Activated naive CD4-positive, alpha-beta T cell treated with anti-CD3 and anti-CD28 coated beads, Interleukin-2, amount 50 U/mL, for 24 hours (primary cell): ENCODE measurements around the gene TERB1.

Experiments used
- H3K27ac Mint-ChIP-seq: one replicate; pipeline ENCODE4 v1.8.0; 2021; ENCODE audit warnings: mild to moderate bottlenecking, mixed read lengths
- H3K27me3 Mint-ChIP-seq: one replicate; pipeline ENCODE4 v1.8.0; 2021; ENCODE audit warnings: mixed read lengths
- H3K36me3 Mint-ChIP-seq: one replicate; pipeline ENCODE4 v1.8.0; 2021; ENCODE audit warnings: mixed read lengths
- H3K4me1 Mint-ChIP-seq: one replicate; pipeline ENCODE4 v1.8.0; 2021; ENCODE audit warnings: mixed read lengths
- H3K4me3 Mint-ChIP-seq: one replicate; pipeline ENCODE4 v1.8.0; 2021; ENCODE audit warnings: mild to moderate bottlenecking, mixed read lengths
- H3K9me3 Mint-ChIP-seq: one replicate; pipeline ENCODE4 v1.8.0; 2021; ENCODE audit warnings: mixed read lengths

Gene TERB1

GRCh38 chr16:66741169-66741900 is 60.0 kb downstream of the TERB1 start:
- Mint-ChIP-seq H3K4me1 (peaks cover 29% of the 10 kb centered on the region), H3K4me3 (no peak overlapping the region), H3K27ac (peak overlapping the region; percentile 62), H3K36me3 (peaks cover 10% of the 10 kb centered on the region), H3K9me3 (no peaks in the 10 kb centered on the region), H3K27me3 (no peaks in the 10 kb centered on the region)

- Mint-ChIP-seq H3K9me3 (no peaks in the 10 kb centered on the region), H3K4me1 (peaks cover 25% of the 10 kb centered on the region), H3K36me3 (peaks cover 7% of the 10 kb centered on the region), H3K27ac (peak overlapping the region; percentile 23), H3K4me3 (no peak overlapping the region), H3K27me3 (no peaks in the 10 kb centered on the region)
These were observed 60.9 kb downstream of the TERB1 start for GRCh38 chr16:66740533-66740932.

DNA sequence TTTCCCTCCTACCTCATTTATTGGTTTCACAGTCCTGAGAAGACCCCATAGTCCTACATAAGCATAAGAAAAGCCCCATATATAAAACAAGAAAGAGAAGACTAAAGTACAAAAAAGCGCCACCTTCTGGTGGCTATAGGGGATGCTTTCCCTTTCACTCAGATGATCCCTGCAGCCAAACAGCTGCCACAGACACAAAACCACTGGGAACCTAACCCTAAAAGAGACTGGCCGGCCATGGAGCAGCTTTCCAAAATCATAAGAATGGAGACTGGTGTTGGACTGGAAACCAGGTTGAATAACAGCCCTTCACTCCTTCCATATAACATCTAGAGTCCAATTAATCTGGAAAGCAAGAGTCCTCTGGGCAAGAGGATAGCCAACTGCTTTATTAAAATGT is 61.4 kb downstream of the TERB1 start:
- H3K36me3 Mint-ChIP-seq, result peaks cover 7% of the 10 kb centered on the region
- H3K27me3 Mint-ChIP-seq, result no peaks in the 10 kb centered on the region
- H3K27ac Mint-ChIP-seq, result peak overlapping the region; percentile 8
- no peaks in the 10 kb centered on the region for H3K9me3 Mint-ChIP-seq
- no peak overlapping the region for H3K4me3 Mint-ChIP-seq
- peaks cover 25% of the 10 kb centered on the region for H3K4me1 Mint-ChIP-seq

DNA sequence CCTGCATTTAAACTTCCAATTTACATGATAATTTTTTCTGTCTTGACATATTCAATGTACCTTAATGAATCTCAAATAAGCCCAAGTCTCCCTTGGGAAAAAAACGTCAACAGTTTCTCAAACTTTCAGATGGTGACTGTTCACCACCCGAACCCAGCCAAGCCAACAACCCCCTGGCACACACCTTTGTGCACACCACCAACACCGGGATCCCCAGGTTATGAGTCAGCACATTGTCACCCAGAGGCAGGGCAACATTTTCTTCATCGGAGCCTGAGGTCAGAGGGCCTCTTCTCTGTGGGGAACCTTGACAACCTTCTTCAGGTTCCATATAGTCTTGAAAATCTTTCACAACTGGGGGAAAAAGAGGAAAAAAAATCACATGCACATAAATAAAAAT is 65.5 kb downstream of the TERB1 start:
- H3K27ac Mint-ChIP-seq, result no peak overlapping the region
- peaks cover 16% of the 10 kb centered on the region for H3K4me1 Mint-ChIP-seq
- no peaks in the 10 kb centered on the region for H3K27me3 Mint-ChIP-seq
- H3K4me3 Mint-ChIP-seq, result no peak overlapping the region
- peaks cover 9% of the 10 kb centered on the region for H3K36me3 Mint-ChIP-seq
- no peaks in the 10 kb centered on the region for H3K9me3 Mint-ChIP-seq

DNA sequence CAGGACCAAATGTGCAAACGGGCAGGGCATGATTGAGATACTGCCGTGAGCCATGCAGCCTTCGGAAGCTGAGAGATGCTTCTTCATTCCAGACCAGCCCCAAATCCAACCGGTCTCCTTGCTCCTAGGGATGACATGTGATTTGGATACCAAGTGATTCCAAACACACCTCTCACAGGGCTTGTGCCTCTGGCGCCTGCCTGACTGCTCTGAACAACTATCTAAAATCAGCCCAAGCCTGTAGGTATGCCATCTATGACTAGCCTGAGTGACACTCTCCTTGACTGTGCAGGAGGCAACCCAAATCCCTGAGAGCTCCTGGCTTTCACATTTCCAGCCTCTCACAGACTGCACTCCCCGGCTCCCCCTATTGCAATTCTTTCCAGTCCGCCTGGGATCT is 70.3 kb downstream of the TERB1 start:
- H3K27me3 Mint-ChIP-seq, result no peaks in the 10 kb centered on the region
- H3K4me3 Mint-ChIP-seq, result no peak overlapping the region
- no peaks in the 10 kb centered on the region for H3K9me3 Mint-ChIP-seq
- H3K4me1 Mint-ChIP-seq, result peaks cover 5% of the 10 kb centered on the region
- no peak overlapping the region for H3K27ac Mint-ChIP-seq
- H3K36me3 Mint-ChIP-seq, result peaks cover 8% of the 10 kb centered on the region

- H3K4me1 Mint-ChIP-seq, result peaks cover 5% of the 10 kb centered on the region
- H3K36me3 Mint-ChIP-seq, result peaks cover 12% of the 10 kb centered on the region
- no peaks in the 10 kb centered on the region for H3K9me3 Mint-ChIP-seq
- no peak overlapping the region for H3K27ac Mint-ChIP-seq
- no peak overlapping the region for H3K4me3 Mint-ChIP-seq
- H3K27me3 Mint-ChIP-seq, result no peaks in the 10 kb centered on the region
These were observed 72.6 kb downstream of the TERB1 start for GRCh38 chr16:66728804-66729203.

DNA sequence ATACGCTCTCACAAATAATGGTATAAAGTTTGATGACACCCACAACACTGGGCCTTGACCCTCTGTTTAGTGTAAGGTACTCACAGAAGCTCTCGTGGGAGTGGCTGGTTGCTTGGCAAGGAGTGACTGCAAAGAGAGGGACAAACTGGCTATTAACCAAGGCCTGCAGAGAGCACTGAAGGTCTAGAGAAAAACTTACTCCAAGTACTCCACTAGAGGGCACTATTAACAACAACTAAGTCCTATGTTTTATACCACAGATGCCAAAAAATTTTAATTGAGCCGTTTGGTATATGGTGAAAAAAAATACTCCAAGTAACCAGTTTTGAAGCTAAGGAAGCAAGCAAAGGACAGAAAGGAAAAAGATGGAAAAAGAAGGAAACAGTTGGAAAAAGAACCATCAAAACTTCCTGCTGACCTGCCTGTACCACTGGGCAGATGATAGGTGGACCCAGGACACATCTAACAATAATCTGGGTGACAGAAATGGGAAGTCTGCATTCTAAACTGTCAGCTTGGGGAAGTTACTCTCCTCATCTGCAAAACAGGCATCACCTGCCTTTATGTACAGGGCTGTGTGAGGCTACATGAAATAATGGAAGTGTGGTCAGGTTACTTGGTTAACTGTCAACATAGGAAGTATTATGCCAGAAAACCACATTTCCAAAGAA is 73.1 kb downstream of the TERB1 start:
- Mint-ChIP-seq H3K27me3 (no peaks in the 10 kb centered on the region), H3K9me3 (no peaks in the 10 kb centered on the region), H3K4me1 (peaks cover 5% of the 10 kb centered on the region), H3K4me3 (no peak overlapping the region), H3K27ac (no peak overlapping the region), H3K36me3 (peaks cover 16% of the 10 kb centered on the region)

DNA sequence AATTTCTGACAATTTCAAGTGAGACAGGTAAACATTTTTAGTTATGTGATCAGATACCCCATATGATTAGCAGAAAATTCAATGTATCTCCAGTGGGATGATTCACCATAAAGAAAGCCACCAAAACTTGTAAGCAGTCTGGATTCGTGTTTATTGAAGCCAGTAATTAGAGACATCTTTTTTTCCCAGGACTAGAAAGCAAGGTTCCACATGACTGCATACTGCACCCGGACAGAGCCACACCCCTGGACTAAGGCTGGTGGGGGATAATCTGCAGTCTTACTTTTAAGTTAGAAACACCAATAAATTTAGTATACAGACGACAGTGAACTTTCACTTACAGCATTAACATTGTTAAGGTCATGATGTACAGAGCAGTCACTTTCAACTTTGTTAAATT is 80.6 kb downstream of the TERB1 start:
- Mint-ChIP-seq H3K27ac (no peak overlapping the region), H3K4me1 (no peaks in the 10 kb centered on the region), H3K9me3 (no peaks in the 10 kb centered on the region), H3K4me3 (no peak overlapping the region), H3K27me3 (no peaks in the 10 kb centered on the region), H3K36me3 (peaks cover 13% of the 10 kb centered on the region)

- H3K4me1 Mint-ChIP-seq, result no peaks in the 10 kb centered on the region
- no peaks in the 10 kb centered on the region for H3K27me3 Mint-ChIP-seq
- no peak overlapping the region for H3K4me3 Mint-ChIP-seq
- H3K36me3 Mint-ChIP-seq, result peaks cover 10% of the 10 kb centered on the region
- no peak overlapping the region for H3K27ac Mint-ChIP-seq
- no peaks in the 10 kb centered on the region for H3K9me3 Mint-ChIP-seq
These were observed 82.1 kb downstream of the TERB1 start for GRCh38 chr16:66719246-66719645.

DNA sequence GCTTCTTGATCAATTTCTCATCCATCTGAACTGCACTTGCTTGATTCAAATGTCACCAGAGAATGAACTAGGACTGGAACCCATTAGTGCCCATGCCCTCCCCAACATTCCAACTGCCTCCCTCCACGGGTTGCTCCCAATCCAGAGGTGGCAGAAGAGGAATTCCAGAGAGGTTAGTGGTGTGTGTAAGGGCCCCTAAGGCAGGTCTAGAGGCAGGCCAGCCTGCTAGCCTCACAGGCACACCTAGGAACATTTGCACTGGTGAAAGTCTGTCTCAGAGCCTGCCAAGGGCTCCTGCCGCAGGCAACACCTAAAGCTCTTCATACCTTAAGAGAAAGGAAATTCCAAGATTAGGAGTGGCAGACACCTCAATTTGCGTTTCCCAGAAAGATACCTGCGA is 83.6 kb downstream of the TERB1 start:
- Mint-ChIP-seq H3K27ac (no peak overlapping the region), H3K27me3 (no peaks in the 10 kb centered on the region), H3K4me3 (no peak overlapping the region), H3K9me3 (no peaks in the 10 kb centered on the region), H3K4me1 (no peaks in the 10 kb centered on the region), H3K36me3 (peaks cover 3% of the 10 kb centered on the region)

DNA sequence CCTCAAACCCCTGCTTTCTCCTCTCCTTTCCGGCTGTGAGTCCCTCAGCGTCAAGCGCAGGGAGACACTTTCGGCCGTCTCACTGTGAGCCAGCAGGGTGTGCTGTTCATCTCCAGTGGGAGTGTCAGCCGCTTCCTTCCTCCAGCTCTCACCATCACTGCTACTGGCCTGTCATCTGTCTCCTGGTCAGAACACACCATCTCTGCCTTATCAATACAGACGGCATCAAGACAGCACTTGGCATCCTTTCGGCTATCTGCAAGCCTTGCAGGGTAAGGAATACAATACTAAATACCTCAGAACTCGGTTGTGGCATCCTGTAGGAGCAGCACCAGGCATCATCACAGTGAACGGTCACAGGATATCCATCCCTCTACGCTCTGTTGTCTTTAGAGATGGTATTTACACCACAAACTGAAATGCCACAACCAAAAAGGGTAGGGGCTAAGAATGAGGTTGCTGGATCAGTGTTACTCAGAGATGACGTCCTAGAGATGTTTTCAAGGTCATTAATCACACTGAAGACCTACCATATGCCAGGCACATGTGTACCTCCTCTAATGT is 84.2 kb downstream of the TERB1 start:
- Mint-ChIP-seq H3K27ac (no peak overlapping the region), H3K27me3 (no peaks in the 10 kb centered on the region), H3K9me3 (no peaks in the 10 kb centered on the region), H3K4me3 (no peak overlapping the region), H3K36me3 (peaks cover 3% of the 10 kb centered on the region), H3K4me1 (no peaks in the 10 kb centered on the region)

DNA sequence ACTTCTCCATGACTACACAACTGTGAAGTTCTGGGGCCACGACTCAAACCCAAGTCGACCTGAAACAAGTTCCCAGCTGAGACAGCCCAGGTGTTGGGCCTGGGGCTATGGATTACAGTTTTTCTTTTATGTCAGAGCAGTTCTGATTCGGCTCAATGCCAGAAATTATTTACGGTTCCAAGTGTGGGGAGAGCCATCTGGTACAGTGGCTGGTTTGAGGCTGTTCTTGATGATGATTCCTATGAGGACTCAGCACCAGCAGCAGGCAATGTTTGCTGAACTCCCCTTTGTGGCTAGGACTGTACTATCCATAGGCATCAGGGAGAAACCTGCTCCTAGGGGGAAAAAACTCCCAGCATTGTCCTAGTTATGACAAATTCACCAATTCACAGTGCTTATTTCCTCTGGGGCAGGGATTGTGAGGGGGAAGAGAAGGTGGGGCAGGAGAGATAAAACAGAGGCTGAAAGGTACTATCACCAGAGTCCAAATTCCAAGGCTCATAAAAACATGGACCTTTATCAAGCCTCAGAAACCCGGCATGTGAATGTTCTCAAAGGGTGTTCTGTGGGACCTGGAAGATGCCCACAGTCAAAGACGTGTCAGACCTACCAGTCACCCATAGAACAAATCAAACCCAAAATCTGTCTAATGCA is 86.6 kb downstream of the TERB1 start:
- no peaks in the 10 kb centered on the region for H3K9me3 Mint-ChIP-seq
- H3K4me3 Mint-ChIP-seq, result no peak overlapping the region
- peaks cover 1% of the 10 kb centered on the region for H3K36me3 Mint-ChIP-seq
- H3K4me1 Mint-ChIP-seq, result no peaks in the 10 kb centered on the region
- peaks cover 3% of the 10 kb centered on the region for H3K27me3 Mint-ChIP-seq
- H3K27ac Mint-ChIP-seq, result peak overlapping the region; percentile 5

- peaks cover 3% of the 10 kb centered on the region for H3K27me3 Mint-ChIP-seq
These were observed 87.3 kb downstream of the TERB1 start for GRCh38 chr16:66714062-66714461.

DNA sequence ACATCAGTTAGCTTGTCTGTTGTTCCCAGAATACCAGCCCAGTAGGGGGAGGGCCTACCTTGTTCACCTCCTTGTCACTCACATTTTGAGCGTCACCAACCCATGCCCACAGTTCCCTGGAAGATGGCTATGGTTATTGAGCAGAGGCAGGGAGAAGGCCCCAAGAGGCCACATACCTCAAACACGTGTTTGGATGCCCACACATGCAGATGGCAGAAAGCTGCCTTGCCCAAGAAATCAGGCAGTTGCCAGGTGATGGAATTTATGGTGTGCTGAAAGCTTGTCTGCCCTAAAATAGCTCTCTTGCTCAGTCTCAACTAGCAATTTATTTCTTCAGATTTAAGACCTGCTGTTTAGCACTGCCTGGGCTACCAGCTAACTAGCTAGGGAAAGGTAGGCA is 88.3 kb downstream of the TERB1 start:
- Mint-ChIP-seq H3K27ac (no peak overlapping the region), H3K27me3 (peaks cover 3% of the 10 kb centered on the region), H3K4me3 (no peak overlapping the region), H3K36me3 (no peaks in the 10 kb centered on the region), H3K4me1 (no peaks in the 10 kb centered on the region), H3K9me3 (no peaks in the 10 kb centered on the region)

More at GRCh38 chr16:66714062-66714461, 87.3 kb downstream of the TERB1 start:
- no peak overlapping the region for H3K27ac Mint-ChIP-seq
- no peak overlapping the region for H3K4me3 Mint-ChIP-seq
- H3K36me3 Mint-ChIP-seq, result peaks cover under 1% of the 10 kb centered on the region
- no peaks in the 10 kb centered on the region for H3K4me1 Mint-ChIP-seq
- H3K9me3 Mint-ChIP-seq, result no peaks in the 10 kb centered on the region

GRCh38 chr16:66712512-66712911 is 88.9 kb downstream of the TERB1 start:
- Mint-ChIP-seq H3K27ac (no peak overlapping the region), H3K4me3 (no peak overlapping the region), H3K4me1 (no peaks in the 10 kb centered on the region), H3K27me3 (peaks cover 3% of the 10 kb centered on the region), H3K9me3 (no peaks in the 10 kb centered on the region), H3K36me3 (no peaks in the 10 kb centered on the region)

GRCh38 chr16:66711581-66711980 is 89.8 kb downstream of the TERB1 start:
- Mint-ChIP-seq H3K4me3 (no peak overlapping the region), H3K36me3 (no peaks in the 10 kb centered on the region), H3K9me3 (no peaks in the 10 kb centered on the region), H3K27ac (no peak overlapping the region), H3K27me3 (peaks cover 3% of the 10 kb centered on the region), H3K4me1 (no peaks in the 10 kb centered on the region)
